Neural cell (in vitro differentiated cells): ENCODE results near the gene KRTDAP. TPM values are rescaled to one million over a fixed set of nuclear protein-coding genes. Genes with fewer than 3 reads are reported as not detected.

Experiments
- H2AFZ ChIP-seq: fragments of 200-600, 300-800 bp; sonication (generic), shearing (Covaris generic); 2 replicates; pipeline ENCODE4 v1.6.0; 2014; ENCODE audit warnings: low read depth, mild to moderate bottlenecking, antibody characterized with exemption, low read length, moderate library complexity
- H3F3A ChIP-seq: fragments of 200-600 bp; shearing (Covaris generic); 2 replicates; pipeline ENCODE4 v1.6.1; 2016; ENCODE audit warnings: mild to moderate bottlenecking, moderate library complexity, mixed read lengths, antibody characterized with exemption, low read length; ENCODE audit not compliant: insufficient read depth, poor library complexity, severe bottlenecking
- H3K27ac ChIP-seq: fragments of 200-600, 300-800 bp; sonication (generic), shearing (Covaris generic); 2 replicates; pipeline ENCODE4 v1.5.1; 2014; ENCODE audit warnings: mild to moderate bottlenecking, low read length, moderate library complexity
- H3K27me3 ChIP-seq: fragments of 300-800, 200-600 bp; sonication (generic), shearing (Covaris generic); 2 replicates; pipeline ENCODE4 v1.6.0; 2014; ENCODE audit warnings: mild to moderate bottlenecking, low read depth, low read length, moderate library complexity; ENCODE audit not compliant: insufficient read depth
- H3K36me3 ChIP-seq: fragments of 300-800, 200-600 bp; sonication (generic), shearing (Covaris generic); 2 replicates; pipeline ENCODE4 v1.5.1; 2014; ENCODE audit warnings: mild to moderate bottlenecking, antibody characterized with exemption, low read length, moderate library complexity; ENCODE audit not compliant: insufficient read depth
- H3K4me2 ChIP-seq: fragments of 300-800, 200-600 bp; sonication (generic), shearing (Covaris generic); 2 replicates; pipeline ENCODE4 v1.6.0; 2014; ENCODE audit warnings: mild to moderate bottlenecking, low read length
- H3K4me3 ChIP-seq: fragments of 300-800, 200-600 bp; sonication (generic), shearing (Covaris generic); 2 replicates; pipeline ENCODE4 v1.5.1; 2014; ENCODE audit warnings: mild to moderate bottlenecking, low read length, moderate library complexity
- H3K79me2 ChIP-seq: fragments of 200-600 bp; shearing (Covaris generic); replicated peaks from 2 replicates; pipeline ENCODE4 v1.6.0; 2014; ENCODE audit warnings: mild to moderate bottlenecking, low read length, moderate library complexity; ENCODE audit not compliant: insufficient read depth
- H3K9ac ChIP-seq: fragments of 300-800, 200-600 bp; sonication (generic), shearing (Covaris generic); 2 replicates; pipeline ENCODE4 v1.6.1; 2016; ENCODE audit warnings: mild to moderate bottlenecking, low read length, mixed read lengths
- H3K9me2 ChIP-seq: fragments of 200-600 bp; shearing (Covaris generic); 2 replicates; pipeline ENCODE4 v1.6.1; 2016; ENCODE audit warnings: mild to moderate bottlenecking, low read length, mixed read lengths; ENCODE audit not compliant: insufficient read depth
- H3K9me3 ChIP-seq: fragments of 200-600, 300-800 bp; sonication (generic), shearing (Covaris generic); 2 replicates; pipeline ENCODE4 v1.6.1; 2016; ENCODE audit warnings: mild to moderate bottlenecking, mixed run types, low read length, moderate library complexity, mixed read lengths
- H4K20me1 ChIP-seq: fragments of 200-600 bp; shearing (Covaris generic); 2 replicates; pipeline ENCODE4 v1.6.1; 2016; ENCODE audit warnings: mild to moderate bottlenecking, mixed run types; ENCODE audit not compliant: insufficient read depth
- CTCF ChIP-seq: fragments of 450-650 bp; IDR thresholded peaks from 2 replicates; pipeline ENCODE4 v1.5.1; 2014; ENCODE audit warnings: antibody characterized with exemption, mild to moderate bottlenecking, moderate library complexity; ENCODE audit not compliant: poor library complexity, severe bottlenecking
- EP300 ChIP-seq: fragments of 450-650 bp; conservative IDR thresholded peaks from 2 replicates; pipeline ENCODE4 v1.6.1; 2014; ENCODE audit warnings: antibody characterized with exemption, mild to moderate bottlenecking, moderate library complexity; ENCODE audit not compliant: poor library complexity, severe bottlenecking
- EZH2 ChIP-seq: fragments of 200-600, 300-800 bp; shearing (Covaris generic), sonication (generic); IDR thresholded peaks from 2 replicates; pipeline ENCODE4 v1.6.1; 2014; ENCODE audit warnings: antibody characterized with exemption, low read length, borderline replicate concordance, mild to moderate bottlenecking; ENCODE audit not compliant: insufficient read depth, poor library complexity, severe bottlenecking
- MXI1 ChIP-seq: fragments of 450-650 bp; conservative IDR thresholded peaks from 2 replicates; pipeline ENCODE4 v1.6.1; 2014; ENCODE audit warnings: antibody characterized with exemption, mild to moderate bottlenecking; ENCODE audit not compliant: poor library complexity, severe bottlenecking
- POLR2AphosphoS5 ChIP-seq: IDR thresholded peaks from 2 replicates; pipeline ENCODE4 v1.6.1; 2012
- RAD21 ChIP-seq: fragments of 450-650 bp; conservative IDR thresholded peaks from 2 replicates; pipeline ENCODE4 v1.6.1; 2014; ENCODE audit warnings: antibody characterized with exemption, mild to moderate bottlenecking, moderate library complexity
- REST ChIP-seq: IDR thresholded peaks from 2 replicates; pipeline ENCODE4 v1.6.1; 2012; ENCODE audit warnings: borderline replicate concordance
- SMC3 ChIP-seq: fragments of 450-650 bp; conservative IDR thresholded peaks from 2 replicates; pipeline ENCODE4 v1.6.1; 2014; ENCODE audit warnings: antibody characterized with exemption, mild to moderate bottlenecking, moderate library complexity; ENCODE audit not compliant: poor library complexity
- TAF1 ChIP-seq: IDR thresholded peaks from 2 replicates; pipeline ENCODE4 v1.6.1; 2012; ENCODE audit warnings: low read depth
- polyA plus RNA-seq: library from polyadenylated mRNA; depleted of rRNA; stranded (reverse); fragments of >200 nt; gene quantifications from 2 replicates; pipeline ENCODE4 v1.2.3, GENCODE V29; 2014

KRTDAP gene
- polyA plus RNA-seq, 1 donor from 2014 or later = not detected

- no peaks in the 10 kb centered on the region for H3K36me3 ChIP-seq
- H3K4me2 ChIP-seq = no peak overlapping the region
- H3K9me3 ChIP-seq = no peaks in the 10 kb centered on the region
- no peaks in the 10 kb centered on the region for H3K79me2 ChIP-seq
- no peak for TF ChIP-seq SMC3
- no peak for TF ChIP-seq TAF1
- TF ChIP-seq CTCF = no peak
- no peak overlapping the region for H3K27ac ChIP-seq
- H4K20me1 ChIP-seq = no peaks in the 10 kb centered on the region
- no peak overlapping the region for H2AFZ ChIP-seq
- H3F3A ChIP-seq = no peaks in the 10 kb centered on the region
- no peak overlapping the region for H3K9ac ChIP-seq
- H3K4me3 ChIP-seq = no peak overlapping the region
- H3K27me3 ChIP-seq = no peaks in the 10 kb centered on the region
- H3K9me2 ChIP-seq = no peaks in the 10 kb centered on the region
These were observed 1.6 kb downstream of the KRTDAP start for GRCh38 chr19:35488677-35489076.

GRCh38 chr19:35487656-35488182 lies 2.5 kb downstream of the KRTDAP start:
- H3K9me2 ChIP-seq = no peaks in the 10 kb centered on the region
- no peak overlapping the region for H3K4me3 ChIP-seq
- no peaks in the 10 kb centered on the region for H3K27me3 ChIP-seq
- no peaks in the 10 kb centered on the region for H3K9me3 ChIP-seq
- H3K4me2 ChIP-seq = no peak overlapping the region
- H3K27ac ChIP-seq = no peak overlapping the region
- H3K36me3 ChIP-seq = no peaks in the 10 kb centered on the region
- TF ChIP-seq MXI1 (no peak), SMC3 (no peak), REST (no peak), POLR2AphosphoS5 (no peak), RAD21 (no peak), TAF1 (no peak), CTCF (no peak), EZH2 (no peak), EP300 (no peak)
- no peak overlapping the region for H3K9ac ChIP-seq
- H4K20me1 ChIP-seq = no peaks in the 10 kb centered on the region
- H3K79me2 ChIP-seq = no peaks in the 10 kb centered on the region
- no peak overlapping the region for H2AFZ ChIP-seq
- no peaks in the 10 kb centered on the region for H3F3A ChIP-seq
